Transverse colon (tissue), 3 donors: Measurements from ENCODE around the gene ANKRD49.

Experiments
- POLR2A ChIP-seq: fragments of 450-650 bp; IDR thresholded peaks from one replicate; pipeline ENCODE4 v1.6.1; 2016; ENCODE audit warnings: antibody characterized with exemption, mild to moderate bottlenecking, moderate library complexity
- TF ChIP-seq, protein P1 (sequence below), 5 experiments: fragments of 200-600 bp in 3 of 5; fragments of 450-650 bp in 2 of 5; sonication (generic) in 3 of 5; IDR thresholded peaks; 1 replicate in 2 of 5; 2 replicates in 3 of 5; pipeline ENCODE4 v1.5.1; 2016 to 2017; ENCODE audit warnings: antibody characterized with exemption in 5 of 5, inconsistent platforms in 3 of 5, mild to moderate bottlenecking in 2 of 5, moderate library complexity in 1 of 5

DNA sequence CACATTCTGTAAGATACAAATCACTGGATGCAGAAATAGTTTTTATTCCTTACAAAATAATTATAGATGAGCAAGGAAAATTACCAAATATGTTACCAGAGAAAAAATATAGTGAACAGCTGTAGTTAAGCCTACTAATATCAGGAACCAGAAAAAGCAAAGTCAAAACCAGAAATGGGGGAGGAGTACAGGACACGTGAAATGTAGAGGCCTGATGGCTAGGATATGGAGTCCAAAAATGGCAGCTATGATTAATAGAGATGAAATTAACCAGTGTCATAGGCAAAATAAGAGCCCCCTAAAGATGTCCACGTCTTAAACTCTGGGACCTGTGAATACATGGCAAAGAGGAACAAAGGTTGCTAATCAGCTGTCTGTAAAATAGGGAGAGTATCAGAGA is 34.2 kb upstream of the ANKRD49 start:
- TF ChIP-seq POLR2A, result no peak
- TF ChIP-seq, protein P1, sequence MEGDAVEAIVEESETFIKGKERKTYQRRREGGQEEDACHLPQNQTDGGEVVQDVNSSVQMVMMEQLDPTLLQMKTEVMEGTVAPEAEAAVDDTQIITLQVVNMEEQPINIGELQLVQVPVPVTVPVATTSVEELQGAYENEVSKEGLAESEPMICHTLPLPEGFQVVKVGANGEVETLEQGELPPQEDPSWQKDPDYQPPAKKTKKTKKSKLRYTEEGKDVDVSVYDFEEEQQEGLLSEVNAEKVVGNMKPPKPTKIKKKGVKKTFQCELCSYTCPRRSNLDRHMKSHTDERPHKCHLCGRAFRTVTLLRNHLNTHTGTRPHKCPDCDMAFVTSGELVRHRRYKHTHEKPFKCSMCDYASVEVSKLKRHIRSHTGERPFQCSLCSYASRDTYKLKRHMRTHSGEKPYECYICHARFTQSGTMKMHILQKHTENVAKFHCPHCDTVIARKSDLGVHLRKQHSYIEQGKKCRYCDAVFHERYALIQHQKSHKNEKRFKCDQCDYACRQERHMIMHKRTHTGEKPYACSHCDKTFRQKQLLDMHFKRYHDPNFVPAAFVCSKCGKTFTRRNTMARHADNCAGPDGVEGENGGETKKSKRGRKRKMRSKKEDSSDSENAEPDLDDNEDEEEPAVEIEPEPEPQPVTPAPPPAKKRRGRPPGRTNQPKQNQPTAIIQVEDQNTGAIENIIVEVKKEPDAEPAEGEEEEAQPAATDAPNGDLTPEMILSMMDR (IDR thresholded peaks at IDR 0.05), result no peak
